BLaER1 treated with 17β-estradiol and CSF1 and Interleukin-3, amounts not matched to agents 10 nM and 100 nM (cell line): ENCODE data around the gene ZBTB7C.

Source experiments
- H3K27ac ChIP-seq, 11 experiments: shearing (Covaris generic); formaldehyde crosslinking; 2 replicates each; pipeline ENCODE4 v1.8.1; 2022
- H3K27me3 ChIP-seq, 11 experiments: shearing (Covaris generic); formaldehyde crosslinking; 2 replicates each; pipeline ENCODE4 v1.8.1; 2022
- H3K36me3 ChIP-seq, 11 experiments: shearing (Covaris generic); formaldehyde crosslinking; 2 replicates each; pipeline ENCODE4 v1.8.1; 2022
- H3K4me1 ChIP-seq, 10 experiments: shearing (Covaris generic); formaldehyde crosslinking; 2 replicates each; pipeline ENCODE4 v1.8.1; 2022
- H3K4me2 ChIP-seq, 11 experiments: shearing (Covaris generic); formaldehyde crosslinking; 2 replicates each; pipeline ENCODE4 v1.8.1; 2022
- H3K4me3 ChIP-seq, 10 experiments: shearing (Covaris generic); formaldehyde crosslinking; 2 replicates each; pipeline ENCODE4 v1.8.1; 2022
- H3K9ac ChIP-seq, 11 experiments: shearing (Covaris generic); formaldehyde crosslinking; 2 replicates each; pipeline ENCODE4 v1.8.1; 2022
- H3K9me3 ChIP-seq, 11 experiments: shearing (Covaris generic); formaldehyde crosslinking; replicated peaks in 1 of 11; 2 replicates each; pipeline ENCODE4 v1.8.1; 2022
- H4K20me1 ChIP-seq, 11 experiments: shearing (Covaris generic); formaldehyde crosslinking; 2 replicates each; pipeline ENCODE4 v1.8.1; 2022
- Cebpa-rat ChIP-seq, 11 experiments: shearing (Covaris generic); IDR thresholded peaks; 2 replicates each; pipeline ENCODE4 v1.8.1; 2022

Gene ZBTB7C

GRCh38 chr18:48313792-48314191, 95.4 kb downstream of the ZBTB7C start:
- Histone ChIP-seq H3K36me3 (no peaks in the 10 kb centered on the region), H3K27me3 (no peaks in the 10 kb centered on the region), H3K4me2 (no peak overlapping the region), H3K9ac (no peak overlapping the region), H3K4me3 (no peak overlapping the region), H3K27ac (no peak overlapping the region), H4K20me1 (no peaks in the 10 kb centered on the region), H3K9me3 (no peaks in the 10 kb centered on the region), H3K4me1 (peaks cover 0 to 4% (median 0%) of the 10 kb centered on the region in 10 experiments; a peak in 1 of 20 replicates)
- TF ChIP-seq Cebpa-rat (IDR thresholded peaks at IDR 0.05) = no peak

GRCh38 chr18:48312066-48312465, 97.1 kb downstream of the ZBTB7C start:
- H4K20me1 ChIP-seq = no peaks in the 10 kb centered on the region
- no peak for TF ChIP-seq Cebpa-rat (IDR thresholded peaks at IDR 0.05)
- no peaks in the 10 kb centered on the region for H3K9me3 ChIP-seq
- no peak overlapping the region for H3K4me3 ChIP-seq
- no peak overlapping the region for H3K27ac ChIP-seq
- H3K4me1 ChIP-seq = no peaks in the 10 kb centered on the region; a peak in 1 of 20 replicates
- H3K36me3 ChIP-seq = no peaks in the 10 kb centered on the region
- no peak overlapping the region for H3K4me2 ChIP-seq
- no peak overlapping the region for H3K9ac ChIP-seq
- H3K27me3 ChIP-seq = no peaks in the 10 kb centered on the region

- Histone ChIP-seq H3K4me3 (no peak overlapping the region), H3K27me3 (no peaks in the 10 kb centered on the region), H4K20me1 (no peaks in the 10 kb centered on the region), H3K9ac (no peak overlapping the region), H3K4me2 (no peak overlapping the region), H3K27ac (no peak overlapping the region), H3K36me3 (no peaks in the 10 kb centered on the region), H3K9me3 (no peaks in the 10 kb centered on the region), H3K4me1 (no peaks in the 10 kb centered on the region; a peak in 1 of 20 replicates)
- TF ChIP-seq Cebpa-rat (IDR thresholded peaks at IDR 0.05) = no peak
Measured at GRCh38 chr18:48310999-48311398, 98.2 kb downstream of the ZBTB7C start.

GRCh38 chr18:48310353-48310752, 98.8 kb downstream of the ZBTB7C start:
- H3K4me3 ChIP-seq = no peak overlapping the region
- H3K36me3 ChIP-seq = no peaks in the 10 kb centered on the region
- no peaks in the 10 kb centered on the region for H3K9me3 ChIP-seq
- H3K27me3 ChIP-seq = no peaks in the 10 kb centered on the region
- no peak overlapping the region for H3K9ac ChIP-seq
- no peaks in the 10 kb centered on the region for H4K20me1 ChIP-seq
- no peaks in the 10 kb centered on the region; a peak in 1 of 20 replicates for H3K4me1 ChIP-seq
- H3K4me2 ChIP-seq = no peak overlapping the region
- TF ChIP-seq Cebpa-rat (IDR thresholded peaks at IDR 0.05) = no peak
- no peak overlapping the region for H3K27ac ChIP-seq

GRCh38 chr18:48308755-48309575, 100.2 kb downstream of the ZBTB7C start:
- Histone ChIP-seq H4K20me1 (no peaks in the 10 kb centered on the region), H3K4me2 (no peak overlapping the region), H3K36me3 (no peaks in the 10 kb centered on the region), H3K4me1 (no peaks in the 10 kb centered on the region; a peak in 1 of 20 replicates), H3K4me3 (no peak overlapping the region), H3K9me3 (no peaks in the 10 kb centered on the region), H3K9ac (no peak overlapping the region), H3K27me3 (no peaks in the 10 kb centered on the region), H3K27ac (no peak overlapping the region)
- TF ChIP-seq Cebpa-rat (IDR thresholded peaks at IDR 0.05) = no peak

GRCh38 chr18:48308027-48308635, 101.1 kb downstream of the ZBTB7C start:
- TF ChIP-seq Cebpa-rat (IDR thresholded peaks at IDR 0.05) = no peak
- no peaks in the 10 kb centered on the region; a peak in 1 of 20 replicates for H3K4me1 ChIP-seq
- H4K20me1 ChIP-seq = no peaks in the 10 kb centered on the region
- no peaks in the 10 kb centered on the region for H3K27me3 ChIP-seq
- H3K4me3 ChIP-seq = no peak overlapping the region
- no peak overlapping the region for H3K9ac ChIP-seq
- no peaks in the 10 kb centered on the region for H3K36me3 ChIP-seq
- no peak overlapping the region for H3K4me2 ChIP-seq
- H3K9me3 ChIP-seq = no peaks in the 10 kb centered on the region
- H3K27ac ChIP-seq = no peak overlapping the region

GRCh38 chr18:48306838-48307237, 102.3 kb downstream of the ZBTB7C start:
- Histone ChIP-seq H4K20me1 (no peaks in the 10 kb centered on the region), H3K36me3 (no peaks in the 10 kb centered on the region), H3K4me1 (no peaks in the 10 kb centered on the region; a peak in 1 of 20 replicates), H3K4me3 (no peak overlapping the region), H3K9me3 (no peaks in the 10 kb centered on the region), H3K9ac (no peak overlapping the region), H3K27me3 (no peaks in the 10 kb centered on the region), H3K27ac (no peak overlapping the region), H3K4me2 (no peak overlapping the region)
- TF ChIP-seq Cebpa-rat (IDR thresholded peaks at IDR 0.05) = no peak

- H3K4me3 ChIP-seq = no peak overlapping the region
- no peaks in the 10 kb centered on the region for H3K36me3 ChIP-seq
- H3K27me3 ChIP-seq = no peaks in the 10 kb centered on the region
- H4K20me1 ChIP-seq = no peaks in the 10 kb centered on the region
- no peak for TF ChIP-seq Cebpa-rat (IDR thresholded peaks at IDR 0.05)
- H3K9ac ChIP-seq = no peak overlapping the region
- no peaks in the 10 kb centered on the region for H3K9me3 ChIP-seq
- no peak overlapping the region for H3K27ac ChIP-seq
- H3K4me2 ChIP-seq = no peak overlapping the region
- H3K4me1 ChIP-seq = peaks cover 7 to 15% (median 10%) of the 10 kb centered on the region in 10 experiments
Measured at GRCh38 chr18:48304906-48305693, 104.1 kb downstream of the ZBTB7C start.

- Histone ChIP-seq H3K36me3 (no peaks in the 10 kb centered on the region), H3K9me3 (no peaks in the 10 kb centered on the region), H3K4me1 (peaks cover 8 to 27% (median 16%) of the 10 kb centered on the region in 10 experiments), H3K27ac (no peak overlapping the region), H3K4me2 (no peak overlapping the region), H3K9ac (no peak overlapping the region), H4K20me1 (no peaks in the 10 kb centered on the region), H3K4me3 (no peak overlapping the region), H3K27me3 (no peaks in the 10 kb centered on the region)
- no peak for TF ChIP-seq Cebpa-rat (IDR thresholded peaks at IDR 0.05)
Measured at GRCh38 chr18:48303883-48304282, 105.3 kb downstream of the ZBTB7C start.
